ACC112 (cell line): ENCODE data around the gene FMNL2.

Experiments
- H2AFZ ChIP-seq: fragments of 200-600 bp; sonication (generic); one replicate; pipeline ENCODE4 v1.6.0; 2017; ENCODE audit warnings: antibody characterized with exemption, low read length; ENCODE audit not compliant: unreplicated experiment
- H3K27ac ChIP-seq: fragments of 200-600 bp; sonication (generic); 2 replicates; pipeline ENCODE4 v1.5.1; 2014; ENCODE audit warnings: low read depth, mild to moderate bottlenecking, antibody characterized with exemption, low read length, moderate library complexity
- H3K27me3 ChIP-seq: fragments of 200-600 bp; sonication (generic); 2 replicates; pipeline ENCODE4 v1.6.1; 2014; ENCODE audit warnings: mild to moderate bottlenecking, antibody characterized with exemption, low read length, moderate library complexity, mixed read lengths; ENCODE audit not compliant: insufficient read depth
- H3K36me3 ChIP-seq: fragments of 200-600 bp; sonication (generic); 2 replicates; pipeline ENCODE4 v1.6.1; 2016; ENCODE audit warnings: mild to moderate bottlenecking, antibody characterized with exemption, low read length, moderate library complexity, mixed read lengths; ENCODE audit not compliant: insufficient read depth
- H3K4me1 ChIP-seq: fragments of 200-600 bp; sonication (generic); one replicate; pipeline ENCODE4 v1.6.1; 2016; ENCODE audit warnings: low read length, mixed read lengths; ENCODE audit not compliant: insufficient read depth, unreplicated experiment, control insufficient read depth
- H3K4me3 ChIP-seq: fragments of 200-600 bp; sonication (generic); 2 replicates; pipeline ENCODE4 v1.5.1; 2014; ENCODE audit warnings: mild to moderate bottlenecking, low read depth, low read length
- H3K79me2 ChIP-seq: fragments of 200-600 bp; sonication (generic); one replicate; pipeline ENCODE4 v1.6.0; 2016; ENCODE audit warnings: low read length; ENCODE audit not compliant: control insufficient read depth, unreplicated experiment, insufficient read depth

Gene FMNL2

GRCh38 chr2:152564754-152565551, 230.0 kb downstream of the FMNL2 start:
- H3K27ac ChIP-seq, result no peak overlapping the region
- 0 out of 2 replicates have a peak, but pooled peaks cover 3% of the 10 kb centered on the region for H3K36me3 ChIP-seq
- no peaks in the 10 kb centered on the region for H3K27me3 ChIP-seq
- no peak overlapping the region for H3K4me3 ChIP-seq
- no peaks in the 10 kb centered on the region for H3K79me2 ChIP-seq
- no peak overlapping the region for H2AFZ ChIP-seq
- peaks cover 3% of the 10 kb centered on the region for H3K4me1 ChIP-seq

- Histone ChIP-seq H3K4me1 (peaks cover 9% of the 10 kb centered on the region), H3K27ac (no peak overlapping the region), H3K79me2 (no peaks in the 10 kb centered on the region), H3K4me3 (no peak overlapping the region), H3K36me3 (0 out of 2 replicates have a peak, but pooled peaks cover 3% of the 10 kb centered on the region), H3K27me3 (no peaks in the 10 kb centered on the region), H2AFZ (no peak overlapping the region)
Observed at GRCh38 chr2:152565884-152566727, 231.1 kb downstream of the FMNL2 start.

GRCh38 chr2:152566728-152567069, 231.7 kb downstream of the FMNL2 start:
- H3K79me2 ChIP-seq, result no peaks in the 10 kb centered on the region
- H3K27me3 ChIP-seq, result no peaks in the 10 kb centered on the region
- H3K27ac ChIP-seq, result no peak overlapping the region
- H3K36me3 ChIP-seq, result 0 out of 2 replicates have a peak, but pooled peaks cover 3% of the 10 kb centered on the region
- H3K4me1 ChIP-seq, result peaks cover 15% of the 10 kb centered on the region
- no peak overlapping the region for H3K4me3 ChIP-seq
- H2AFZ ChIP-seq, result no peak overlapping the region

GRCh38 chr2:152568531-152568930, 233.6 kb downstream of the FMNL2 start:
- Histone ChIP-seq H3K79me2 (no peaks in the 10 kb centered on the region), H3K36me3 (no peaks in the 10 kb centered on the region), H3K27ac (no peak overlapping the region), H3K27me3 (no peaks in the 10 kb centered on the region), H2AFZ (no peak overlapping the region), H3K4me1 (peaks cover 30% of the 10 kb centered on the region), H3K4me3 (no peak overlapping the region)

GRCh38 chr2:152569186-152569585, 234.2 kb downstream of the FMNL2 start:
- Histone ChIP-seq H3K79me2 (no peaks in the 10 kb centered on the region), H3K4me3 (no peak overlapping the region), H3K36me3 (no peaks in the 10 kb centered on the region), H3K27ac (no peak overlapping the region), H3K27me3 (no peaks in the 10 kb centered on the region), H3K4me1 (peaks cover 30% of the 10 kb centered on the region), H2AFZ (no peak overlapping the region)

GRCh38 chr2:152571048-152571766, 236.2 kb downstream of the FMNL2 start:
- no peak overlapping the region for H2AFZ ChIP-seq
- no peaks in the 10 kb centered on the region for H3K27me3 ChIP-seq
- H3K36me3 ChIP-seq, result no peaks in the 10 kb centered on the region
- H3K4me1 ChIP-seq, result peaks cover 30% of the 10 kb centered on the region
- H3K4me3 ChIP-seq, result peak overlapping the region; percentile 1; the same call in 1 of the 2 replicates
- no peaks in the 10 kb centered on the region for H3K79me2 ChIP-seq
- peak overlapping the region; percentile 35 for H3K27ac ChIP-seq

GRCh38 chr2:152572031-152572430, 237.1 kb downstream of the FMNL2 start:
- Histone ChIP-seq H3K4me3 (no peak overlapping the region), H2AFZ (no peak overlapping the region), H3K36me3 (no peaks in the 10 kb centered on the region), H3K4me1 (peaks cover 30% of the 10 kb centered on the region), H3K27ac (no peak overlapping the region), H3K27me3 (no peaks in the 10 kb centered on the region), H3K79me2 (no peaks in the 10 kb centered on the region)

- no peak overlapping the region for H2AFZ ChIP-seq
- peaks cover 30% of the 10 kb centered on the region for H3K4me1 ChIP-seq
- no peaks in the 10 kb centered on the region for H3K79me2 ChIP-seq
- H3K36me3 ChIP-seq, result no peaks in the 10 kb centered on the region
- peak overlapping the region; percentile 53 for H3K27ac ChIP-seq
- H3K27me3 ChIP-seq, result no peaks in the 10 kb centered on the region
- H3K4me3 ChIP-seq, result no peak overlapping the region
Observed at GRCh38 chr2:152573168-152573567, 238.2 kb downstream of the FMNL2 start.

GRCh38 chr2:152577579-152577978, 242.6 kb downstream of the FMNL2 start:
- no peaks in the 10 kb centered on the region for H3K27me3 ChIP-seq
- H3K36me3 ChIP-seq, result no peaks in the 10 kb centered on the region

GRCh38 chr2:152578573-152578972, 243.6 kb downstream of the FMNL2 start:
- Histone ChIP-seq H2AFZ (no peak overlapping the region), H3K27me3 (no peaks in the 10 kb centered on the region), H3K79me2 (no peaks in the 10 kb centered on the region), H3K36me3 (no peaks in the 10 kb centered on the region), H3K27ac (no peak overlapping the region), H3K4me3 (no peak overlapping the region), H3K4me1 (peaks cover 24% of the 10 kb centered on the region)

More at GRCh38 chr2:152577579-152577978, 242.6 kb downstream of the FMNL2 start:
- Histone ChIP-seq H3K4me3 (no peak overlapping the region), H2AFZ (no peak overlapping the region), H3K4me1 (peaks cover 20% of the 10 kb centered on the region), H3K79me2 (no peaks in the 10 kb centered on the region), H3K27ac (no peak overlapping the region)
